PC-9 (cell line): ENCODE measurements around the gene PSMA7. TPM values are rescaled to one million over a fixed set of nuclear protein-coding genes. Genes with fewer than 3 reads are reported as not detected.

ENCODE experiments used
- BruUV-seq: library from RNA; stranded (reverse); fragments of 400-500 nt; replicated peaks from 2 replicates; lab custom pipeline; 2021; lab: Mats Ljungman, UMichigan
- CTCF ChIA-PET: fragments of 300-600 bp; sonication (Branson Sonifier 250); formaldehyde crosslinking; loops from one replicate; lab custom pipeline; 2022; ENCODE audit warnings: antibody characterized with exemption; lab: Charles Lee
- POLR2A ChIA-PET: fragments of 300-600 bp; sonication (Branson Sonifier 250); formaldehyde crosslinking; loops from one replicate; lab custom pipeline; 2022; ENCODE audit warnings: antibody characterized with exemption; ENCODE audit not compliant: unreplicated experiment; lab: Charles Lee
- DNase-seq, 2 experiments: peaks; one replicate each; pipeline versions ENCODE4 v3.0.0 to v3.0.0-alpha.2; 2015 to 2022; ENCODE audit warnings: mixed read lengths in 1 of 2
- H2AFZ ChIP-seq: fragments of 200-600 bp; sonication (generic); 2 replicates; pipeline ENCODE4 v1.8.1; 2017; ENCODE audit warnings: antibody characterized with exemption
- H3F3A ChIP-seq: fragments of 200-600 bp; sonication (generic); 2 replicates; pipeline ENCODE4 v1.8.1; 2017; ENCODE audit warnings: antibody characterized with exemption, mild to moderate bottlenecking, low read depth; ENCODE audit not compliant: insufficient read depth
- H3K27ac ChIP-seq: fragments of 200-600 bp; sonication (generic); 2 replicates; pipeline ENCODE4 v1.6.1; 2016; ENCODE audit warnings: mixed run types
- H3K27me3 ChIP-seq: fragments of 200-600 bp; sonication (generic); 2 replicates; pipeline ENCODE4 v1.6.1; 2016; ENCODE audit warnings: low read depth, mixed run types; ENCODE audit not compliant: insufficient read depth
- H3K36me3 ChIP-seq: fragments of 200-600 bp; sonication (generic); 2 replicates; pipeline ENCODE4 v1.6.1; 2016; ENCODE audit warnings: low read depth, mixed run types
- H3K4me1 ChIP-seq: fragments of 200-600 bp; sonication (generic); replicated peaks from 2 replicates; pipeline ENCODE4 v1.6.1; 2016; ENCODE audit warnings: mixed run types; ENCODE audit not compliant: insufficient read depth
- H3K4me2 ChIP-seq: fragments of 200-600 bp; sonication (generic); 2 replicates; pipeline ENCODE4 v1.6.1; 2017; ENCODE audit warnings: mixed run types
- H3K4me3 ChIP-seq: fragments of 200-600 bp; sonication (generic); 2 replicates; pipeline ENCODE4 v1.6.1; 2016; ENCODE audit warnings: mixed run types
- H3K79me2 ChIP-seq: fragments of 200-600 bp; sonication (generic); 2 replicates; pipeline ENCODE4 v1.6.1; 2017; ENCODE audit warnings: low read depth, mixed run types
- H3K9me2 ChIP-seq: fragments of 200-600 bp; sonication (generic); 2 replicates; pipeline ENCODE4 v1.8.1; 2017; ENCODE audit warnings: mild to moderate bottlenecking; ENCODE audit not compliant: insufficient read depth
- H3K9me3 ChIP-seq: fragments of 200-600 bp; sonication (generic); 2 replicates; pipeline ENCODE4 v1.8.1; 2016; ENCODE audit warnings: low read depth; ENCODE audit not compliant: insufficient read depth
- H4K20me1 ChIP-seq: fragments of 200-600 bp; sonication (generic); 2 replicates; pipeline ENCODE4 v1.8.1; 2017; ENCODE audit not compliant: insufficient read depth
- EZH2 ChIP-seq: fragments of 200-600 bp; sonication (generic); IDR thresholded peaks from 2 replicates; pipeline ENCODE4 v1.8.0; 2017; ENCODE audit warnings: antibody characterized with exemption, low read depth
- intact Hi-C: fragments of 100-400 bp; cut with micrococcal nuclease; formaldehyde crosslinking; loops from one replicate; pipeline ENCODE4 v1.10.0; 2022; ENCODE audit not compliant: unreplicated experiment
- total RNA-seq: library from RNA; stranded (reverse); gene quantifications from 2 replicates; pipeline ENCODE4 v1.2.3, GENCODE V29; 2021
- TF ChIP-seq, protein P1 (sequence below): fragments of 200-600 bp; sonication (generic); conservative IDR thresholded peaks from 2 replicates; pipeline ENCODE4 v1.6.1; 2017; ENCODE audit warnings: mixed run types, antibody characterized with exemption, mild to moderate bottlenecking, moderate library complexity

PSMA7 gene
- total RNA-seq, 1 experiment from 2014 or later = 391 TPM

DNA sequence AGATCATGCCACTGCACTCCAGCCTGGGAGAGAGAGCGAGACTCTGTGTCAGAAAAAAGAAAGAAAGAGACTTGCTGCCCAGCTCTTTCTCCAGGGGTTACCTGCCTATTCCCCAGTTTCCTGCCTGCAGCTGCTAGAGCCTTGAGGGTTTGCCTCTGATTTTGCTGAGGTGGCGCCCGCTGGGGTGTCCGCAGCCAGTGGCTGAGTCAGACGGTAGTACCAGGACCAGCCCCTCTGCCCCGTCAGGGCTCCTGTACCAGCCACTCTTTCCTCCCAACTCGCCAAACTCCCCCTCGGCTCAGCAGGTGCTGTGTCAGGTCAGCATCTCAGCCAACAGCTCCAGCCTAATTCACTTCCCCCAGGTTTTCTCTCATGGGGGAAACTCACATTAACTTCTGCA, 28.3 kb downstream of the PSMA7 start:
- intact Hi-C loops = no loop called here
- Histone ChIP-seq H4K20me1 (no peaks in the 10 kb centered on the region), H3K4me1 (no peaks in the 10 kb centered on the region), H3K27me3 (peaks cover 73% of the 10 kb centered on the region), H3K79me2 (no peaks in the 10 kb centered on the region), H3K4me2 (no peak overlapping the region), H3F3A (no peaks in the 10 kb centered on the region), H3K36me3 (no peaks in the 10 kb centered on the region), H3K9me2 (no peaks in the 10 kb centered on the region), H3K9me3 (peaks cover 23% of the 10 kb centered on the region), H2AFZ (no peak overlapping the region), H3K4me3 (no peak overlapping the region), H3K27ac (no peak overlapping the region)
- DNase-seq = no peak
- BruUV-seq = no TSS peak
- ChIA-PET POLR2A (interaction anchor here (0.7 kb wide), 1 partner anchor 44 kb away, joined by 3 read pairs; no protein-coding TSS in a partner anchor), CTCF (no interaction called here)
- TF ChIP-seq EZH2 = no peak
- TF ChIP-seq, protein P1, sequence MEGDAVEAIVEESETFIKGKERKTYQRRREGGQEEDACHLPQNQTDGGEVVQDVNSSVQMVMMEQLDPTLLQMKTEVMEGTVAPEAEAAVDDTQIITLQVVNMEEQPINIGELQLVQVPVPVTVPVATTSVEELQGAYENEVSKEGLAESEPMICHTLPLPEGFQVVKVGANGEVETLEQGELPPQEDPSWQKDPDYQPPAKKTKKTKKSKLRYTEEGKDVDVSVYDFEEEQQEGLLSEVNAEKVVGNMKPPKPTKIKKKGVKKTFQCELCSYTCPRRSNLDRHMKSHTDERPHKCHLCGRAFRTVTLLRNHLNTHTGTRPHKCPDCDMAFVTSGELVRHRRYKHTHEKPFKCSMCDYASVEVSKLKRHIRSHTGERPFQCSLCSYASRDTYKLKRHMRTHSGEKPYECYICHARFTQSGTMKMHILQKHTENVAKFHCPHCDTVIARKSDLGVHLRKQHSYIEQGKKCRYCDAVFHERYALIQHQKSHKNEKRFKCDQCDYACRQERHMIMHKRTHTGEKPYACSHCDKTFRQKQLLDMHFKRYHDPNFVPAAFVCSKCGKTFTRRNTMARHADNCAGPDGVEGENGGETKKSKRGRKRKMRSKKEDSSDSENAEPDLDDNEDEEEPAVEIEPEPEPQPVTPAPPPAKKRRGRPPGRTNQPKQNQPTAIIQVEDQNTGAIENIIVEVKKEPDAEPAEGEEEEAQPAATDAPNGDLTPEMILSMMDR = no peak

- no peak overlapping the region for H3K4me2 ChIP-seq
- intact Hi-C loops = no loop called here
- BruUV-seq = no TSS peak
- no peak for TF ChIP-seq EZH2
- no peaks in the 10 kb centered on the region for H3F3A ChIP-seq
- CTCF ChIA-PET = no interaction called here
- no peak for DNase-seq
- H4K20me1 ChIP-seq = no peaks in the 10 kb centered on the region
- no peaks in the 10 kb centered on the region for H3K36me3 ChIP-seq
- H3K27me3 ChIP-seq = peaks cover 48% of the 10 kb centered on the region
- no peak overlapping the region for H2AFZ ChIP-seq
- no peaks in the 10 kb centered on the region for H3K9me2 ChIP-seq
- no peaks in the 10 kb centered on the region for H3K4me1 ChIP-seq
- H3K4me3 ChIP-seq = no peak overlapping the region
- POLR2A ChIA-PET = no interaction called here
- H3K9me3 ChIP-seq = peaks cover 47% of the 10 kb centered on the region
- H3K27ac ChIP-seq = no peak overlapping the region
- no peaks in the 10 kb centered on the region for H3K79me2 ChIP-seq
Measured at GRCh38 chr20:62112368-62112767, 30.8 kb downstream of the PSMA7 start.

DNA sequence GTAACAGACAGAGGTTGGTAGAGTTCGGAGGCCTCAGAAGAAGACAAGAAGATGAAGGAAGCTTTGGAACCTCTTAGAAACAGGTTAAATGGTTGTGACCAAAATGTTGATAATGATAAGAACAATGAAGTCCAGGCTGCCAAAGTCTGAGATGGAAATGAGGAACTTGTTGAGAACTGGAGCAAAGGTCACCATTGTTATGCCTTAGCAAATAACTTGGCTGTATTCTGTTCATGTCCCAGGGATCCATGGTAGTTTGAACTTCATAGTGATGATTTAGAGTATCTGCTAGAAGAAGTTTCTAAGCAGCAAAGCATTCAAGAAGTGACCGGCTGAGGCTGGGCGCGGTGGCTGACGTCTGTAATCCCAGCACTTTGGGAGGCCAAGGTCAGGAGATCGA, 32.0 kb downstream of the PSMA7 start:
- TF ChIP-seq EZH2 = no peak
- TF ChIP-seq, protein P1 = no peak
- H3K9me2 ChIP-seq = no peaks in the 10 kb centered on the region
- no peaks in the 10 kb centered on the region for H3K4me1 ChIP-seq
- no peak overlapping the region for H2AFZ ChIP-seq
- H3K79me2 ChIP-seq = no peaks in the 10 kb centered on the region
- no peaks in the 10 kb centered on the region for H3K36me3 ChIP-seq
- no peak overlapping the region for H3K27ac ChIP-seq
- H3K9me3 ChIP-seq = peaks cover 57% of the 10 kb centered on the region
- H3K27me3 ChIP-seq = peaks cover 39% of the 10 kb centered on the region
- POLR2A ChIA-PET = no interaction called here
- BruUV-seq = no TSS peak
- intact Hi-C loops = no loop called here
- no peak for DNase-seq
- H4K20me1 ChIP-seq = no peaks in the 10 kb centered on the region
- H3F3A ChIP-seq = no peaks in the 10 kb centered on the region
- CTCF ChIA-PET = no interaction called here
- no peak overlapping the region for H3K4me3 ChIP-seq
- no peak overlapping the region for H3K4me2 ChIP-seq

DNA sequence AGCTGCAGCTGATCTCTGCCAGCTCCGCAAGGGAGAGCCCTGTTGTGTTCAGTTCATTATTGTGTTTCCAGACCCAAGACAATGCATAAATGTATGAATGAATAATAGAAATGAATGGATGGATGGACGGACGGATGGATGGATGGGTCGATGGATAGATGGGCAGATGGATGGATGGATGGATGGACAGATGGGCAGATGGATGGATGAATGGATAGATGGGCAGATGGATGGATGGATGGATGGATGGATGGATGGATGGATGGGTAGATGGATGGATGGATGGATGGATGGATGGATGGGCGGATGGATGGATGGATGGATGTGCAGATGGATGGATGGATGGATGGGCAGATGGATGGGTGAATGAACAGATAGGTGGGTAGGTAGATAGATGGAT, 37.6 kb downstream of the PSMA7 start:
- H3K79me2 ChIP-seq = no peaks in the 10 kb centered on the region
- ChIA-PET POLR2A (no interaction called here), CTCF (no interaction called here)
- intact Hi-C loops = no loop called here
- no TSS peak for BruUV-seq
- H3K27me3 ChIP-seq = peaks cover 56% of the 10 kb centered on the region
- no peak overlapping the region for H2AFZ ChIP-seq
- H3K36me3 ChIP-seq = no peaks in the 10 kb centered on the region
- peaks cover 51% of the 10 kb centered on the region for H3K9me3 ChIP-seq
- H3K27ac ChIP-seq = no peak overlapping the region
- DNase-seq = no peak
- no peak overlapping the region for H3K4me3 ChIP-seq
- H3K9me2 ChIP-seq = no peaks in the 10 kb centered on the region
- no peaks in the 10 kb centered on the region for H4K20me1 ChIP-seq
- no peaks in the 10 kb centered on the region for H3K4me1 ChIP-seq
- H3F3A ChIP-seq = no peaks in the 10 kb centered on the region
- no peak overlapping the region for H3K4me2 ChIP-seq
- no peak for TF ChIP-seq EZH2
- TF ChIP-seq, protein P1 = no peak
